WTC11 (cell line): ENCODE results near the gene ADD2. TPM values are rescaled to one million over a fixed set of nuclear protein-coding genes. Genes with fewer than 3 reads are reported as not detected.
A peak's percentile ranks its signal among the peaks of the same experiment; 100 is the strongest.

Source experiments
- ATAC-seq: fragments of 200-7000 bp; cut with Tn5 transposase; 2 replicates; pipeline ENCODE4 v1.10.0; 2021; ENCODE audit warnings: mild to moderate bottlenecking, moderate library complexity
- CTCF ChIA-PET: fragments of 300-600 bp; sonication (Branson Sonifier 250); formaldehyde crosslinking; loops from one replicate; lab custom pipeline; 2021; ENCODE audit warnings: antibody characterized with exemption; lab: Charles Lee
- POLR2A ChIA-PET: fragments of 350-600 bp; sonication (Branson Sonifier 250); formaldehyde crosslinking; loops from one replicate; lab custom pipeline; 2021; ENCODE audit warnings: antibody characterized with exemption; lab: Charles Lee
- DNase-seq: peaks from one replicate; pipeline ENCODE4 v3.0.0; 2021; ENCODE audit warnings: low spot score
- H3K27ac Mint-ChIP-seq: 2 replicates; pipeline ENCODE4 v1.8.0; 2021; ENCODE audit warnings: mixed read lengths
- H3K27me3 Mint-ChIP-seq: 2 replicates; pipeline ENCODE4 v1.8.0; 2021; ENCODE audit warnings: low read depth, mild to moderate bottlenecking, moderate library complexity, mixed read lengths
- H3K36me3 Mint-ChIP-seq: 2 replicates; pipeline ENCODE4 v1.8.0; 2021; ENCODE audit warnings: mixed read lengths
- H3K4me1 Mint-ChIP-seq: 2 replicates; pipeline ENCODE4 v1.8.0; 2022; ENCODE audit warnings: mixed read lengths
- H3K4me3 Mint-ChIP-seq: 2 replicates; pipeline ENCODE4 v1.8.0; 2021; ENCODE audit warnings: mild to moderate bottlenecking, moderate library complexity, mixed read lengths
- H3K9me3 Mint-ChIP-seq: 2 replicates; pipeline ENCODE4 v1.8.0; 2021; ENCODE audit warnings: mixed read lengths
- AFF4 ChIP-seq: sonication (generic); formaldehyde crosslinking; IDR thresholded peaks from 2 replicates; pipeline ENCODE4 v1.8.1; 2023; ENCODE audit warnings: mild to moderate bottlenecking, missing genetic modification reagents, borderline replicate concordance
- ARID4B ChIP-seq: sonication (generic); formaldehyde crosslinking; IDR thresholded peaks from 2 replicates; pipeline ENCODE4 v1.8.0; 2023; ENCODE audit warnings: missing genetic modification reagents, mild to moderate bottlenecking, borderline replicate concordance
- E2F5 ChIP-seq: sonication (generic); formaldehyde crosslinking; IDR thresholded peaks from 2 replicates; pipeline ENCODE4 v1.8.1; 2022; ENCODE audit warnings: mild to moderate bottlenecking, moderate library complexity, missing genetic modification reagents
- EMX1 ChIP-seq: fragments of 250-450 bp; sonication (Bioruptor Pico); IDR thresholded peaks from 2 replicates; pipeline ENCODE4 v1.8.0; 2021; ENCODE audit warnings: mild to moderate bottlenecking
- ERG ChIP-seq: fragments of 250-450 bp; sonication (Bioruptor Pico); IDR thresholded peaks from 2 replicates; pipeline ENCODE4 v1.8.0; 2021; ENCODE audit warnings: mild to moderate bottlenecking
- FOXP4 ChIP-seq: sonication (generic); formaldehyde crosslinking; IDR thresholded peaks from 2 replicates; pipeline ENCODE4 v1.8.0; 2022; ENCODE audit warnings: mild to moderate bottlenecking, missing genetic modification reagents
- GTF2I ChIP-seq: fragments of 250-450 bp; sonication (Bioruptor Pico); conservative IDR thresholded peaks from 2 replicates; pipeline ENCODE4 v1.4.0; 2021; ENCODE audit warnings: mild to moderate bottlenecking
- JUN ChIP-seq: sonication (generic); formaldehyde crosslinking; IDR thresholded peaks from 2 replicates; pipeline ENCODE4 v1.8.0; 2023; ENCODE audit warnings: mild to moderate bottlenecking, missing genetic modification reagents
- KAT7 ChIP-seq: sonication (generic); formaldehyde crosslinking; IDR thresholded peaks from 2 replicates; pipeline ENCODE4 v1.8.1; 2023; ENCODE audit warnings: missing genetic modification reagents, mild to moderate bottlenecking, borderline replicate concordance
- MYBL2 ChIP-seq: sonication (generic); formaldehyde crosslinking; IDR thresholded peaks from 2 replicates; pipeline ENCODE4 v1.8.1; 2023; ENCODE audit warnings: mild to moderate bottlenecking, moderate library complexity, missing genetic modification reagents
- NFE2L1 ChIP-seq: sonication (generic); formaldehyde crosslinking; IDR thresholded peaks from 2 replicates; pipeline ENCODE4 v1.8.1; 2023; ENCODE audit warnings: missing genetic modification reagents
- NR3C1 ChIP-seq: sonication (generic); formaldehyde crosslinking; conservative IDR thresholded peaks from 2 replicates; pipeline ENCODE4 v1.8.1; 2023; ENCODE audit warnings: low read depth, mild to moderate bottlenecking, missing genetic modification reagents
- OVOL2 ChIP-seq: fragments of 250-450 bp; sonication (Bioruptor Pico); IDR thresholded peaks from 2 replicates; pipeline ENCODE4 v1.9.0; 2021; ENCODE audit warnings: mild to moderate bottlenecking, borderline replicate concordance
- PREB ChIP-seq: sonication (generic); formaldehyde crosslinking; IDR thresholded peaks from 2 replicates; pipeline ENCODE4 v1.8.1; 2022; ENCODE audit warnings: mild to moderate bottlenecking, missing genetic modification reagents, moderate library complexity, borderline replicate concordance
- RORB ChIP-seq: fragments of 250-450 bp; sonication (Bioruptor Pico); IDR thresholded peaks from 2 replicates; pipeline ENCODE4 v1.9.0; 2021; ENCODE audit warnings: mild to moderate bottlenecking
- TEAD1 ChIP-seq: sonication (generic); formaldehyde crosslinking; IDR thresholded peaks from 2 replicates; pipeline ENCODE4 v1.8.0; 2022; ENCODE audit warnings: mild to moderate bottlenecking, missing genetic modification reagents
- TEAD4 ChIP-seq: sonication (generic); formaldehyde crosslinking; IDR thresholded peaks from 2 replicates; pipeline ENCODE4 v1.8.0; 2022; ENCODE audit warnings: mild to moderate bottlenecking, missing genetic modification reagents
- ZNF138 ChIP-seq: sonication (generic); formaldehyde crosslinking; conservative IDR thresholded peaks from 2 replicates; pipeline ENCODE4 v1.8.1; 2022; ENCODE audit warnings: mild to moderate bottlenecking, moderate library complexity, missing genetic modification reagents
- ZNF317 ChIP-seq: sonication (generic); formaldehyde crosslinking; IDR thresholded peaks from 2 replicates; pipeline ENCODE4 v1.8.1; 2023; ENCODE audit warnings: low read depth, mild to moderate bottlenecking, moderate library complexity, missing genetic modification reagents, borderline replicate concordance
- ZSCAN18 ChIP-seq: fragments of 250-450 bp; sonication (Bioruptor Pico); IDR thresholded peaks from 2 replicates; pipeline ENCODE4 v2.1.2; 2022; ENCODE audit warnings: mild to moderate bottlenecking, moderate library complexity
- total RNA-seq: library from RNA; stranded (reverse); gene quantifications from 3 replicates; pipeline ENCODE4 v1.2.3, GENCODE V29; 2021

ADD2 gene
- total RNA-seq, 1 experiment from 2014 or later, result 196 TPM

GRCh38 chr2:70745276-70745825 lies 22.6 kb downstream of the ADD2 start (continued):
- TF ChIP-seq AFF4 (CRISPR knock-in tag) (no peak), GTF2I (CRISPR knock-in tag) (no peak)
- TF ChIP-seq, all 79 proteins: peak for 0

GRCh38 chr2:70744397-70744796 lies 23.6 kb downstream of the ADD2 start:
- no peaks in the 10 kb centered on the region for H3K27me3 Mint-ChIP-seq
- TF ChIP-seq MYBL2 (CRISPR knock-in tag) (no peak), E2F5 (CRISPR knock-in tag) (no peak), FOXP4 (CRISPR knock-in tag) (no peak), ZNF317 (no peak), EMX1 (CRISPR knock-in tag) (no peak), ZSCAN18 (CRISPR knock-in tag) (no peak), TEAD1 (no peak), NFE2L1 (no peak), ZNF138 (CRISPR knock-in tag) (no peak), GTF2I (CRISPR knock-in tag) (no peak), ERG (CRISPR knock-in tag) (no peak), PREB (no peak), KAT7 (CRISPR knock-in tag) (no peak), RORB (CRISPR knock-in tag) (no peak), JUN (no peak), NR3C1 (CRISPR knock-in tag) (no peak), OVOL2 (CRISPR knock-in tag) (no peak), ARID4B (CRISPR knock-in tag) (no peak), TEAD4 (CRISPR knock-in tag) (no peak)
- peaks cover 7% of the 10 kb centered on the region for H3K36me3 Mint-ChIP-seq
- CTCF ChIA-PET, result interaction anchor here (0.9 to 1.3 kb wide), 2 partner anchors 22 to 24 kb away, joined by 3 to 4 read pairs; partner anchors contain the start of gene ADD2
- DNase-seq (no peak), ATAC-seq (no peak)
- peaks cover 6% of the 10 kb centered on the region for H3K9me3 Mint-ChIP-seq
- no peak overlapping the region for H3K4me3 Mint-ChIP-seq
- POLR2A ChIA-PET, result no interaction called here
- peaks cover 70% of the 10 kb centered on the region for H3K4me1 Mint-ChIP-seq
- H3K27ac Mint-ChIP-seq, result peak overlapping the region; percentile 31
